COLO668 (cell line): ENCODE data around the gene HSPA1L.
A peak's percentile ranks its signal among the peaks of the same experiment; 100 is the strongest.

Experiments
- DNase-seq: peaks from one replicate; lab custom pipeline; 2025; ENCODE audit not compliant: unreplicated experiment; lab: John Stamatoyannopoulos, UW

The HSPA1L gene

GRCh38 chr6:31784098-31784925 is 30.8 kb downstream of the HSPA1L start:
- no peak for DNase-seq

- DNase-seq: no peak
Measured at GRCh38 chr6:31782126-31782855, 32.8 kb downstream of the HSPA1L start.

GRCh38 chr6:31781244-31782125 is 33.6 kb downstream of the HSPA1L start:
- no peak for DNase-seq

DNA sequence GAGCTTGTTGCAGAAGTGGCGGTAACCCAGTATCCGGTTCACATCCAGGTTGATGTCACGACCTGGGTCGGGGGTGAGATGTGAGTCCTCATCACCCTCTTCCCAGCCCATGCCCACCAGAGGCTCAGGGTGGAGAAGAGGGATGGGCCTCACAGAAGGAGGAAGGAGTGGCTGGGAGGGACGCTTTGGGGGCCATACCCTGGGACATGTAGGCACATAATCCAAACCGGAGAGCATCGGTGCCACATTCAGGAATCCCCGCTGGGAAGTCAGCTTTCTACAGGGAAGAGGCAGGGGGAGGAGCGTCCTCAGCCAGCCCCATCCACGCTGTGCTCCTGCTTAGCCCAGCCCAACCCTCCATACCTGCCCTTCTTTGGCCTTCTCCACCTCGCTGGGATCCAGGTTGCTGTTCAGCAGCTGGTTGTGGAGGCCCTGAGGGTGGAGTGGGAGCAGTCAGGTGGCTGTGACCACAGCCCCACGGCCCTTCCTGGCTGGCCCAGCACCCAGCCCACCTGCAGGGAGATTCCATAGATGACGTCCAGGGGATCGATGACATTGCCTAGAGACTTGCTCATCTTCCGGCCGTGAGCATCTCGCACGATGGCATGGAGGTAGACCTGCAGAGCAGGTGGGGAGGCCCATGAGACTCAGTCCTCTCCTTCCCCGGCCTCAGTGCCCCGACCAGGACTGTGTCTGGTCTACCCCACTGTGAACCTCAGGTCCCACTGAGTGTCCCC is 34.4 kb downstream of the HSPA1L start:
- no peak for DNase-seq

- DNase-seq: no peak
Measured at GRCh38 chr6:31779908-31780307, 35.2 kb downstream of the HSPA1L start.

DNA sequence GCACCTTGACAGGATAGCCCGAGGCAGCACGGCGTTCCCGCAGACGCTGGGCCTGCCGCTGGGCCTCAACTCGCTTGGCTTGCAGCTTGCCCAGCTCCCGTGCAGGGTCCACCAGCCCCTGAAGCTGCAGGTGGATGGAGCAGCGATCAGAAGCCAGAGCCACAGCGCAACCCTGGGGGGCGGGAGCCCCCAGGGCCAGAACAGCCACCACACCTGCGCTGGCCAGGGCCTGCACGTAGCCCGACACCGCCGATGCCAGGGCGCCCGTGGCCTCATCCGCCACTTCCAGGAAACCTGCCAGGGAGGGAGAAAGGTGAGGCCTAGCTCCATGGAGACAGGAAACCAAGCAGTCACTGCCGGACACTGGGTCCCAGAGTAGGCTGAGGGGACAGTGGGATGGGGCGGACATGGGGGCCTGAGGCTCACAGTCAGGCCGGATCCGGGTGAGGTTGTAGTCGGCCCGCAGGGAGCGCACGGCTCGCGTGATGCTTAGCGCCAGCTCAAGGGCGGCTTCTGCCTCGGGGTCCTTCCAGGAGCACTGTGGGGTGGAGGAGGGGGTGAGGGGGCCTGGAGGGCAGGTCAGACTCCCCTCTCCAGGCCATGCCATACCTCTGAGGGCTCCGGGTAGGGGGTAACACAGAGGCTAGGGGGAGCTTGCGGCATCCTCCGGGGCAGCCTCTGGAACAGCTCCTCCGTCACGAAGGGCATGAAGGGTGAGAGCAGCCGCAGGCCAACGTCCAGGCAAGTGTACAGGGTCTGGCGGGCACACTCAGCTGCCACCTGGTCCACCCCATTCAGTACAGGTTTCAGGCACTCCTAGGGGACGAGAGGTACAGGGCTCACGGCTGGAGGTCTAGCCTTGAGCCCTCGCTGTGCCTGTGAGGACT is 35.8 kb downstream of the HSPA1L start:
- no peak for DNase-seq

DNA sequence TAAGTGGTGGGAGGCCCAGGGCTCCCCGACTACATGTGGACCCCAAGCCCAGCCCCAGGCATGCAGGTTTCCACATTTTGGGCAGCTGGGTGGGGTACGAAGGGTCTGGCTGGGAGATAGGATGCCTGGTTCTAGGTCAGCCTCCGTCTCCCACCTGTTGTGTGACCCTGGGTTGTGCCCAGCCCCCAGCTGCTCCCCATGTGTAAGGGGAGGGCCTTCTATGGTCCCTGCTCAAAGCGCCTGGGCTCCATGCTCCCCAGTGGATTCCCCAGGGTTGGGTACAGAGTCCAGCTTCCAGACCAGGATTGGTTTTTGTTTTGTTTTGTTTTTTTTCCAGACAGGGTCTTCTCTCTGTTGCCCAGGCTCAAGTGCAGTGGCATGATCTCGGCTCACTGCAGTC is 36.9 kb downstream of the HSPA1L start:
- no peak for DNase-seq

DNA sequence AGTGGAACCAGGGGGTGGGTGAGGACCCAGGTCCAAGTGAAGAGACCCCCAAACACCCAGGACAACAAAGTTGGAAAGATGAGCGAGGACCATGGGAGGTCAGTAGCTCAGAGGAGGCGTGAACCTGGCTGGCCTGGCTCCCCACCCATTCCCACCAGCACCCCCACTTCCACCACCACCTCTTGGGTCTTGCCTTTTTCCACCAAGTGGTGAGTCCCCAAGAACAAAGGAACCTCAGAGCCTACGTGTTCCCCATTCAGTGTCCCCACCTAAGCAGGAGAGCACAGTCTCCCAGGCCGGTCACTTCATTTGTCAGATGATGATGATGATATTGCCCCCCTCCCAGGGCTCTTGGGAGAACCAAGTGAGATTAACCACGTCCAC is 37.4 kb downstream of the HSPA1L start:
- DNase-seq: no peak

DNA sequence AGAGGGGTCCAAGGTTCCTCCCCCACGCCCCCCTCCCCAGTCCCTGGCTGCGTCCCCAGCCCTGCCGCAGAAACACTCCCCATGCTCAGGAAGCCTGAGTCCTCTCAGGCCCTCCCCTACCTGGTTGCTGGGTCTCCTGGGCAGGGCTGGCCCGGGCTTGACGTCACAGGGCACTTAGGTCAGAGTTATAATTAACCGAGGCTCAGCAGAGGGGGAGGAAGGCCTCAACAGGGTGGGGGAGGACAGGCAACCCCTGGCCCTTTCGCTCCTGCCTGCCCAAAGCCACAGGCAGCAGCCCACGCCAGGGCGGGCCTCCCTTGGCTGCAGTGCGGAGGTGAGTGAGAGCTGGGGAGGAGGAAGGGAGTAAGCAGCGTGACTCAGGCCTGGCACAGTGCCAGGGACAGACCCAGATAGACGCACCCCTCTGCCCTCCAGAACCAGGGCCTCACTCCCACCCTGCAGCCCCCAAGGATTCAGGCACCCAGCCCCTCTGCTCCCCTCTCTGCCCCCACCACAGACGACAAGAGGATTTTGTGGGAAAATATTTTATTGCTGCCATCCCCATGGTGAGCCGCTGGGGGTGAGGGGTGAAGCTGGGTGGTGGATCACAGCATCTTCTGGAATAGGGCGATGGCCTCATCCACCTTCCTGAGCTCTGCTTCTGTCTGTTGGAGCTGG is 38.0 kb downstream of the HSPA1L start, which contains the start of gene VWA7:
VWA7 (minus strand) TSS at position 340 of the 678 bp plus-strand sequence. CDS start 549 bp downstream, outside the sequence.
- peak; percentile 80 for DNase-seq

GRCh38 chr6:31776485-31776988 is 38.5 kb downstream of the HSPA1L start:
- peak; percentile 63 for DNase-seq

GRCh38 chr6:31775633-31776484 is 39.2 kb downstream of the HSPA1L start:
- no peak for DNase-seq

DNA sequence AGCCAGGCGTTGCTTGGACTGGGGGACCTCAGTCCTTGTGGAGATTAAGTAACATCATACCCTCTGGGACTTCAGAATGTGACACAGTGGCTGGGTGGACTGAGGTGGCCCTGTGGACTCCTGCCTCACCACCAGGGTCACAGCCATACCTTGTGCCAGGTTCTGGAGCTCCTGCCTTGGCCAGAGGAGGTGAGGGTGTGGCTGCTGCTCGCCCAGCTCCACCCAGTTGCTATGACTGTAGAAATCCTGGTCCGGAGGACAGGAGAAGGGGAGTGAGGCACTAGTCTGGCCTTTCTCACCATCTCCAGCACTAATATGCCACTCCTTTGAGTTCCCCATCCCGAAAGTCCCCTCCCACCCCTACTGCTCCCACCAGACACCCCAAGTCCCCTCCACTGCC is 39.9 kb downstream of the HSPA1L start:
- no peak for DNase-seq

DNA sequence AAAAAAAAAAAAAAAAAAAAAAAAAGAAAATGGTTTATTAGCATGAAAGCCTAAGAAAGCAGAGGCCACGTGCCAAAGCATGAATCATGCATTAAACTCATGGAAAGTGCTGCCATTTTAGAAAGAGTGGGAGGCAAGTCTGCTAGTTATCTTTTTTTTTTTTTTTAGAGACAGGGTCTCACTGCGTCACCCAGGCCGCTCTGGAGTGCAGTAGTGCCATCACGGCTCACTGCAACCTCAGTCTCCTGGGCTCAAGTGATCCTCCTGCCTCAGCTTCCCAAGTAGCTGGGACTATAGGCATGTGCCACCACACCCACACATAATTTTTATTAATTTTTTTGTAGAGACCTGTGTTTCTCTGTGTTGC is 43.1 kb downstream of the HSPA1L start:
- no peak for DNase-seq

- no peak for DNase-seq
Measured at GRCh38 chr6:31770860-31771259, 44.2 kb downstream of the HSPA1L start.

DNA sequence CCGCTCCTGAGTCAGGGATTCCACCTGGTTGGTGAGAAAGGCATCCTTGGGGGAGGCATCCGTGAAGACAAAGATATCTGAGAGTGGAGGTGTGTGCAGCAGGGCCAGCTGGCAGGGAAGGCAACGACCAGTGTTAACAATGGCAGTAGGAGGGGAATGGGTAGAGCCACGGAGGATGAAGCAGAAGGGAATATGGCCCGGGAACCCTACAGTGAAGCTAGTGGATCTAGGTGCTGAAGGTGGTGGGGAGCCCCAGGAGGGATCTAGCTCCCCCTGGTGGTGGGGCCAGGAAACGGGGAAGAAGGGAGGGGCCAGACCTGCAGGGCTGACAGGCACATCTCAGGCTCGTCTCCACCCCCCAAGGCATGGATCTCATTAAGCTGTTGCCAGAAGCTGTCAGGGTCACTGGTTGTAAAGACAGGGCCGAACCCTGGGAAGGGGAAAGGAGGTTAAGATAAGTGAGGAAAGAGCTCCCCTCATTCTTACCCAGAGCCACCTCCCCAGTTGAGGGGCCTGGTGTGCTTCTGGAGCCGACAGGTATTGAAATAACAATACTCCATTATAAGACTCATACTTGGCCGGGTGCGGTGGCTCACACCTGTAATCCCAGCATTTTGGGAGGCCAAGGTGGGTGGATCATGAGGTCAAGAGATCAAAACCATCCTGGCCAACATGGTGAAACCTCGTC is 45.3 kb downstream of the HSPA1L start:
- peak; percentile 66 for DNase-seq

DNA sequence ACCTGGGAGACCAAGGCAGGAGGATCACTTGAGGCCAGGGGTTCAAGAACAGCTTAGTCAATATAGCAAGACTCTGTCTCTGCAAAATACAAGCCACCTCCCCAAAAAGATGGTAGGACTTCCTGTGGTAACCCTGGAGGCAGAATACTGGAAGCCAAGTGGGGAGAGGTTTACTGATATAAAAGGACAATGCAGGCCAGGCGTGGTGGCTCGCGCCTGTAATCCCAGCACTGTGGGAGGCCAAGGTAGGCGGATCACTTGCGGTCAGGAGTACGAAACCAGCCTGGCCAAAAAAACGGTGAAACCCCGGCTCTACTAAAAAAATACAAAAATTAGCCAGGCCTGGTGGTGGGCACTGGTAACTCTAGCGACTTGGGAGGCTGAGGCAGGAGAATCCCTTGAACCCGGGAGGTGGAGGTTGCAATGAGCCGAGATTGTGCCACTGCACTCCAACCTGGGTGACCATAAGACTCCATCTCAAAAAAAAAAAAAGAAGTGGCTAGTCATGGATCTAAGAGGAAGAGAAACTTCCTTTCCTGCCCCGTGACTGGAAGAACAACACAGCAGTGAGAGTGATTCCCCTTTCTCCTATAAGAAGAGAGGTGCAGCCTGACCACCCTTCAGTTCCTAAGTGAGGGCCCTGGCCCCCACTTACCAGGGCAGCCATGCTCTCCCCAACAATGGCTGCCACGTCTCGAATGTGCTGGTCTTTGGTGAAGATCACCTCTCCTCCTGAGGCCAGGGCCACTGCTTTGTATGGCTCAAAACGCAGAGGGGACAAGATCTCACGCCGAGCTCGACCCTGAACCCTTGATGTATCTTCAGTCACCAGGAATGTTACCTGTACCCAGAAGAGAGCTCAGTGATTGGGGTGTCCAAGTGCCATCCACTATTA is 46.5 kb downstream of the HSPA1L start:
- no peak for DNase-seq
